Stimulated activated CD4-positive, alpha-beta T cell treated with anti-CD3 and anti-CD28 coated beads, Interleukin-12 subunit alpha, Interleukin-12 subunit beta, amount 100 ng/mL, for 24 hours (primary cell): Measurements from ENCODE around the gene NUDT9.
"Not testable (repeated sequence)": the region's sequence is repeated elsewhere in the genome, so short reads cannot be mapped to it uniquely, and the experiment has no call there.

Experiments
- DNase-seq, 2 experiments: peaks; one replicate each; pipeline ENCODE4 v3.0.0-alpha.2; 2020; ENCODE audit warnings: low read depth in 2 of 2

The NUDT9 gene

GRCh38 chr4:87422104-87423052, at the start of gene NUDT9:
Gene NUDT9, plus strand, starts transcription at chr4:87422573. Its CDS starts 333 bp downstream, at chr4:87422906.
- DNase-seq, result peak; percentile 74 to 84

GRCh38 chr4:87375719-87376291, 46.6 kb upstream of the NUDT9 start:
- no peak for DNase-seq

GRCh38 chr4:87377816-87378215, 44.6 kb upstream of the NUDT9 start:
- no peak for DNase-seq

- no peak for DNase-seq
These were observed 40.3 kb upstream of the NUDT9 start for GRCh38 chr4:87382116-87382515.

GRCh38 chr4:87382931-87383330, 39.4 kb upstream of the NUDT9 start:
- DNase-seq, result no peak

- DNase-seq, result not testable (repeated sequence)
These were observed 37.8 kb upstream of the NUDT9 start for GRCh38 chr4:87384466-87385132.

GRCh38 chr4:87387237-87387636, 35.1 kb upstream of the NUDT9 start:
- DNase-seq, result no peak

- DNase-seq, result no peak
These were observed 33.5 kb upstream of the NUDT9 start for GRCh38 chr4:87388901-87389300.

GRCh38 chr4:87390055-87390454, 32.3 kb upstream of the NUDT9 start:
- DNase-seq, result not testable (repeated sequence)

GRCh38 chr4:87390551-87390890, 31.9 kb upstream of the NUDT9 start:
- no peak for DNase-seq

- peak; percentile 55 to 69 for DNase-seq
These were observed 31.3 kb upstream of the NUDT9 start, which contains the start of gene HSD17B11 for GRCh38 chr4:87390891-87391575. Gene HSD17B11, minus strand, starts transcription at chr4:87391188. Its CDS starts 118 bp downstream, at chr4:87391070.

- no peak for DNase-seq
These were observed 30.8 kb upstream of the NUDT9 start for GRCh38 chr4:87391576-87392054.

- no peak for DNase-seq
These were observed 30.2 kb upstream of the NUDT9 start for GRCh38 chr4:87392183-87392582.

GRCh38 chr4:87395073-87395472, 27.3 kb upstream of the NUDT9 start:
- not testable (repeated sequence) for DNase-seq

- DNase-seq, result not testable (repeated sequence)
These were observed 26.5 kb upstream of the NUDT9 start for GRCh38 chr4:87395851-87396250.

GRCh38 chr4:87399148-87399547, 23.2 kb upstream of the NUDT9 start:
- no peak for DNase-seq

GRCh38 chr4:87399954-87400353, 22.4 kb upstream of the NUDT9 start:
- DNase-seq, result no peak

GRCh38 chr4:87403732-87404131, 18.6 kb upstream of the NUDT9 start:
- not testable (repeated sequence) for DNase-seq

GRCh38 chr4:87405211-87405820, 17.1 kb upstream of the NUDT9 start:
- no peak for DNase-seq

- no peak for DNase-seq
These were observed 15.9 kb upstream of the NUDT9 start for GRCh38 chr4:87406462-87406861.

- not testable (repeated sequence) for DNase-seq
These were observed 15.5 kb upstream of the NUDT9 start for GRCh38 chr4:87406902-87407301.
